ENCODE measurements around the gene SLX4IP. TPM values are rescaled to one million over a fixed set of nuclear protein-coding genes. Genes with fewer than 3 reads are reported as not detected.
A peak's percentile ranks its signal among the peaks of the same experiment; 100 is the strongest.

Gene SLX4IP
- polyA plus RNA-seq, 2 of the 4 experiments (the other 2 are of a cell fraction), result 3.4 to 7.5 TPM

GRCh38 chr20:10674684-10675449 lies 239.8 kb downstream of the SLX4IP start (continued):
- TF ChIP-seq TFCP2L1 (CRISPR knock-in tag; IDR thresholded peaks at IDR 0.05), result peak; percentile 69
- no peak for TF ChIP-seq GATA3 (IDR thresholded peaks at IDR 0.05; ENCODE audit: borderline replicate concordance)
- TF ChIP-seq CEBPB (IDR thresholded peaks at IDR 0.05), result no peak
- no peak for TF ChIP-seq HOXB5 (CRISPR knock-in tag; IDR thresholded peaks at IDR 0.05)
- TF ChIP-seq HOXA7 (CRISPR knock-in tag; IDR thresholded peaks at IDR 0.05), result no peak
- no peak for TF ChIP-seq FOXS1 (CRISPR knock-in tag; IDR thresholded peaks at IDR 0.05)
- peak; percentile 92 to 98 for TF ChIP-seq RAD21 (conservative IDR thresholded peaks at IDR 0.05 in 1 of 2, IDR thresholded peaks at IDR 0.05 in 1 of 2)
- no peak for TF ChIP-seq USF2 (IDR thresholded peaks at IDR 0.05)
- no peak; the same call in 1 of the 2 replicates for TF ChIP-seq CHD4 (IDR thresholded peaks at IDR 0.05; ENCODE audit: borderline replicate concordance)
- TF ChIP-seq SMC3 (IDR thresholded peaks at IDR 0.05), result peak; percentile 96
- TF ChIP-seq EHF (CRISPR knock-in tag; IDR thresholded peaks at IDR 0.05), result no peak
- TF ChIP-seq MAX (IDR thresholded peaks at IDR 0.05), result peak; percentile 74
- no peak for TF ChIP-seq ZNF302 (CRISPR knock-in tag; IDR thresholded peaks at IDR 0.05)
- no peak for TF ChIP-seq HOXB13 (CRISPR knock-in tag; IDR thresholded peaks at IDR 0.05; ENCODE audit: low read depth)
- no peak for TF ChIP-seq POLR2A (IDR thresholded peaks at IDR 0.05; ENCODE audit: low read length)
- TF ChIP-seq ELK1 (IDR thresholded peaks at IDR 0.05; ENCODE audit: low read depth, low read length), result no peak
- TF ChIP-seq SREBF2 (IDR thresholded peaks at IDR 0.05), result no peak
- no peak for TF ChIP-seq BCL3 (IDR thresholded peaks at IDR 0.05)
- TF ChIP-seq ATOH8 (CRISPR knock-in tag; IDR thresholded peaks at IDR 0.05; ENCODE audit: low read depth), result no peak
- no peak; a peak in 1 of 5 replicates for TF ChIP-seq EP300 (IDR thresholded peaks at IDR 0.05)
- TF ChIP-seq FOSL2 (IDR thresholded peaks at IDR 0.05), result no peak
- no peak for TF ChIP-seq FOSL2 (CRISPR knock-in tag; IDR thresholded peaks at IDR 0.05)
- peak; percentile 33; the same call in 1 of the 2 replicates for TF ChIP-seq JUNB (IDR thresholded peaks at IDR 0.05)
- TF ChIP-seq NR3C1 (IDR thresholded peaks at IDR 0.05), result no peak
- TF ChIP-seq FOSB (CRISPR knock-in tag; IDR thresholded peaks at IDR 0.05), result no peak
- no peak for TF ChIP-seq RCOR1 (IDR thresholded peaks at IDR 0.05; ENCODE audit: low read depth, low read length)

- Histone ChIP-seq H3K9me3 (peaks cover 3% of the 10 kb centered on the region), H3K4me1 (peaks cover 28% of the 10 kb centered on the region), H3K27ac (peak overlapping the region; percentile 95 to 97), H3K4me3 (peak overlapping the region; percentile 92), H3K4me2 (peak overlapping the region; percentile 91)
- DNase-seq (ENCODE audit: low read depth in 1 of 2, low spot score in 1 of 2) (no peak), FAIRE-seq (peak; percentile 28), ATAC-seq (no peak)
- ChIA-PET POLR2A (interaction anchor here (0.7 to 6.1 kb wide), 10 partner anchors 11 to 599 kb away, joined by 3 to 79 read pairs (median 12); no protein-coding TSS in a partner anchor), CTCF (interaction anchor here (0.7 to 4.7 kb wide), 58 partner anchors 8 to 871 kb away, joined by 3 to 37 read pairs (median 5); no protein-coding TSS in a partner anchor)
- TF ChIP-seq NPAS2 (CRISPR knock-in tag; IDR thresholded peaks at IDR 0.05; ENCODE audit: borderline replicate concordance) (no peak), MAFK (IDR thresholded peaks at IDR 0.05; ENCODE audit: partially characterized antibody) (peak; percentile 72)
- WGBS (ENCODE audit: missing lambda C conversion rate), result 87% methylated on average over 4 of the region's 4 CpGs
Observed at GRCh38 chr20:10675450-10675848, 240.3 kb downstream of the SLX4IP start.
